ENCODE data around the gene WWOX.

DNA sequence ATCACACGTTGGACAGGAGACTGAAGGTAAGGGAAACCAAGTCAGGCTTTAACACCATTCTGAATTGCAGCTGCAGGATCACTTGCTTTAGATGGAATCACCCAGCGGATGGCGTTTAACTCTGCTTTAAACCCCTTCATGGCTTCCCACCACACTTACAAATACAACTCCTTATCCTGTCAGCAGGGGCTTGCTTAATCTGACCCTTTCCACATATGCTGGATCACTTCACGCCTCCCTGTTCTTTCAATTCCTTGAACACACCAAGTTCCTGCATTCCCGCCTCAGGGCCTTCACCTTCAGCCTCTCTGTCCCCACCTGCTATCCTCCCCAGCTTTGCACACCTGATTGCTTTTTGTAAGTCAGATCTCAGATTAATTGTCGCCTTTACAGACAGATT, 1058.9 kb downstream of the WWOX start:
- TF ChIP-seq, protein P1, sequence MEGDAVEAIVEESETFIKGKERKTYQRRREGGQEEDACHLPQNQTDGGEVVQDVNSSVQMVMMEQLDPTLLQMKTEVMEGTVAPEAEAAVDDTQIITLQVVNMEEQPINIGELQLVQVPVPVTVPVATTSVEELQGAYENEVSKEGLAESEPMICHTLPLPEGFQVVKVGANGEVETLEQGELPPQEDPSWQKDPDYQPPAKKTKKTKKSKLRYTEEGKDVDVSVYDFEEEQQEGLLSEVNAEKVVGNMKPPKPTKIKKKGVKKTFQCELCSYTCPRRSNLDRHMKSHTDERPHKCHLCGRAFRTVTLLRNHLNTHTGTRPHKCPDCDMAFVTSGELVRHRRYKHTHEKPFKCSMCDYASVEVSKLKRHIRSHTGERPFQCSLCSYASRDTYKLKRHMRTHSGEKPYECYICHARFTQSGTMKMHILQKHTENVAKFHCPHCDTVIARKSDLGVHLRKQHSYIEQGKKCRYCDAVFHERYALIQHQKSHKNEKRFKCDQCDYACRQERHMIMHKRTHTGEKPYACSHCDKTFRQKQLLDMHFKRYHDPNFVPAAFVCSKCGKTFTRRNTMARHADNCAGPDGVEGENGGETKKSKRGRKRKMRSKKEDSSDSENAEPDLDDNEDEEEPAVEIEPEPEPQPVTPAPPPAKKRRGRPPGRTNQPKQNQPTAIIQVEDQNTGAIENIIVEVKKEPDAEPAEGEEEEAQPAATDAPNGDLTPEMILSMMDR (IDR thresholded peaks at IDR 0.05): no peak
- TF ChIP-seq EP300 (IDR thresholded peaks at IDR 0.05) (no peak), POLR2A (IDR thresholded peaks at IDR 0.05) (no peak), POLR2AphosphoS5 (IDR thresholded peaks at IDR 0.05) (no peak)
